Motor neuron (in vitro differentiated cells): ENCODE results near the gene IL12B. TPM values are rescaled to one million over a fixed set of nuclear protein-coding genes. Genes with fewer than 3 reads are reported as not detected.
"Not testable (repeated sequence)": the region's sequence is repeated elsewhere in the genome, so short reads cannot be mapped to it uniquely, and the experiment has no call there.

Experiments used
- ATAC-seq, 8 experiments: fragments of 200-7000 bp; cut with Tn5 transposase; replicated peaks in 6 of 8; 2 replicates each; pipeline ENCODE4 v1.8.0; 2021; ENCODE audit warnings: mild to moderate bottlenecking in 8 of 8, moderate library complexity in 8 of 8
- H3K27ac ChIP-seq, 2 donors: fragments of 250-450 bp; sonication (Bioruptor Pico); 2 replicates each; pipeline ENCODE4 v1.9.0; 2021; ENCODE audit warnings: antibody characterized with exemption in 2 of 2, mild to moderate bottlenecking in 2 of 2, moderate library complexity in 1 of 2
- H3K4me1 ChIP-seq, 2 donors: fragments of 250-450 bp; sonication (Bioruptor Pico); replicated peaks in 1 of 2; 2 replicates each; pipeline ENCODE4 v1.6.1; 2021; ENCODE audit warnings: antibody characterized with exemption in 2 of 2, mild to moderate bottlenecking in 2 of 2, moderate library complexity in 1 of 2
- H3K4me3 ChIP-seq, 5 donors: fragments of 250-450 bp; sonication (Bioruptor Pico); 2 replicates each; pipeline ENCODE4 v1.9.0; 2021; ENCODE audit warnings: antibody characterized with exemption in 5 of 5, mild to moderate bottlenecking in 5 of 5, moderate library complexity in 4 of 5
- WGBS, 10 experiments: fragments of 450-650 bp; shearing (Covaris generic); methylation state at CpG; one replicate each; pipeline ENCODE4 v1.0.0; 2022; 5-methylcytosine and 5-hydroxymethylcytosine counted together
- in situ Hi-C, 9 experiments: fragments of 400-800 bp; cut with MboI; loops; one replicate each; pipeline ENCODE4 v1.15.0; 2021; ENCODE audit warnings: low sequenced_read_pairs in 9 of 9, low pct_unique_long_range_greater_than_20kb in 2 of 9; ENCODE audit not compliant: unreplicated experiment in 9 of 9
- total RNA-seq, 8 experiments: library from RNA; unstranded; fragments of 300-600 nt; gene quantifications; 2 replicates each; pipeline versions ENCODE4 v1.2.3 to v1.2.4, GENCODE V29; 2022

Gene IL12B
- total RNA-seq, 8 experiments from 2014 or later: 0.10 to 0.19 TPM; not detected in 6

GRCh38 chr5:159303286-159303685 is 27.0 kb downstream of the IL12B start:
- ATAC-seq: no peak
- 90 to 100% (median 97%) methylated on average over 1 to 4 of the region's 4 CpGs; no CpG with 5 or more reads in 4 of the 10 experiments for WGBS, 10 experiments
- Histone ChIP-seq H3K4me1 (no peaks in the 10 kb centered on the region), H3K27ac (no peak overlapping the region), H3K4me3 (no peak overlapping the region)
- in situ Hi-C loops: no loop called here

GRCh38 chr5:159301929-159302860 is 28.1 kb downstream of the IL12B start:
- H3K27ac ChIP-seq, H3K4me1 ChIP-seq, in situ Hi-C loops, H3K4me3 ChIP-seq, ATAC-seq: not testable (repeated sequence)
- 72 to 97% (median 85%) methylated on average over 4 to 13 of the region's 13 CpGs for WGBS, 10 experiments

- Histone ChIP-seq H3K4me3 (no peak overlapping the region), H3K27ac (no peak overlapping the region), H3K4me1 (no peaks in the 10 kb centered on the region)
- 0 to 86% (median 58%) methylated on average over 1 to 3 of the region's 3 CpGs for WGBS, 10 experiments
- in situ Hi-C loops: no loop called here
- peak in 2 of 8 experiments; percentile 80 to 89 for ATAC-seq
Observed at GRCh38 chr5:159301466-159301865, 28.8 kb downstream of the IL12B start.

- 17 to 75% (median 59%) methylated on average over 1 to 2 of the region's 5 CpGs; no CpG with 5 or more reads in 2 of the 10 experiments for WGBS, 10 experiments
- H3K4me1 ChIP-seq, H3K4me3 ChIP-seq, ATAC-seq, H3K27ac ChIP-seq: not testable (repeated sequence)
- in situ Hi-C loops: loop anchor here in 2 of 9 experiments (25.0 kb wide), 1 partner anchor 690 kb away; no protein-coding TSS in a partner anchor
Observed at GRCh38 chr5:159297300-159297699, 33.0 kb downstream of the IL12B start.

GRCh38 chr5:159294921-159295320 is 35.4 kb downstream of the IL12B start:
- in situ Hi-C loops: loop anchor here in 2 of 9 experiments (25.0 kb wide), 1 partner anchor 692 kb away; no protein-coding TSS in a partner anchor
- no peak for ATAC-seq
- no peaks in the 10 kb centered on the region for H3K4me1 ChIP-seq
- H3K4me3 ChIP-seq: no peak overlapping the region
- 60 to 100% (median 92%) methylated on average over 1 to 5 of the region's 5 CpGs; no CpG with 5 or more reads in 4 of the 10 experiments for WGBS, 10 experiments
- no peak overlapping the region for H3K27ac ChIP-seq

- H3K4me1 ChIP-seq: no peaks in the 10 kb centered on the region
- H3K4me3 ChIP-seq: no peak overlapping the region
- H3K27ac ChIP-seq: no peak overlapping the region
- ATAC-seq: no peak
- WGBS, 10 experiments: 20 to 93% (median 81%) methylated on average over 1 to 4 of the region's 4 CpGs; no CpG with 5 or more reads in 4 of the 10 experiments
- in situ Hi-C loops: loop anchor here in 2 of 9 experiments (25.0 kb wide), 1 partner anchor 697 kb away; no protein-coding TSS in a partner anchor
Observed at GRCh38 chr5:159290741-159291140, 39.5 kb downstream of the IL12B start.

GRCh38 chr5:159286420-159287035 is 43.8 kb downstream of the IL12B start:
- Histone ChIP-seq H3K4me1 (no peaks in the 10 kb centered on the region), H3K27ac (no peak overlapping the region), H3K4me3 (no peak overlapping the region)
- ATAC-seq: peak in 5 of 8 experiments; percentile 33 to 68 (median 55)
- 19 to 82% (median 63%) methylated on average over 2 to 8 of the region's 8 CpGs for WGBS, 10 experiments
- in situ Hi-C loops: loop anchor here in 2 of 9 experiments (25.0 kb wide), 1 partner anchor 701 kb away; no protein-coding TSS in a partner anchor

- no peaks in the 10 kb centered on the region for H3K4me1 ChIP-seq
- no peak for ATAC-seq
- H3K27ac ChIP-seq: no peak overlapping the region
- in situ Hi-C loops: loop anchor here in 4 of 9 experiments (25.0 kb wide), 2 partner anchors 112 to 713 kb away; no protein-coding TSS in a partner anchor
- H3K4me3 ChIP-seq: no peak overlapping the region
Observed at GRCh38 chr5:159274676-159275075, 55.6 kb downstream of the IL12B start.

- in situ Hi-C loops: loop anchor here in 2 of 9 experiments (25.0 kb wide), 1 partner anchor 112 kb away; no protein-coding TSS in a partner anchor
- Histone ChIP-seq H3K27ac (no peak overlapping the region), H3K4me1 (no peaks in the 10 kb centered on the region), H3K4me3 (no peak overlapping the region)
- no peak for ATAC-seq
Observed at GRCh38 chr5:159273923-159274322, 56.4 kb downstream of the IL12B start.

- no peak overlapping the region for H3K27ac ChIP-seq
- H3K4me3 ChIP-seq: no peak overlapping the region
- in situ Hi-C loops: loop anchor here in 2 of 9 experiments (25.0 kb wide), 1 partner anchor 107 kb away; no protein-coding TSS in a partner anchor
- no peak for ATAC-seq
- H3K4me1 ChIP-seq: no peaks in the 10 kb centered on the region
- WGBS, 10 experiments: 45 to 100% (median 91%) methylated on average over 1 to 2 of the region's 2 CpGs
Observed at GRCh38 chr5:159269723-159270122, 60.6 kb downstream of the IL12B start.

GRCh38 chr5:159266764-159267163 is 63.5 kb downstream of the IL12B start:
- not testable (repeated sequence) for H3K4me3 ChIP-seq, ATAC-seq, H3K27ac ChIP-seq
- WGBS, 10 experiments: 75 to 100% (median 85%) methylated on average over 1 to 2 of the region's 2 CpGs; no CpG with 5 or more reads in 6 of the 10 experiments
- in situ Hi-C loops: loop anchor here in 2 of 9 experiments (25.0 kb wide), 1 partner anchor 104 kb away; no protein-coding TSS in a partner anchor
- peaks cover 12 to 14% of the 10 kb centered on the region in 2 donors for H3K4me1 ChIP-seq
